Measurements from ENCODE around the gene NHS.

DNA sequence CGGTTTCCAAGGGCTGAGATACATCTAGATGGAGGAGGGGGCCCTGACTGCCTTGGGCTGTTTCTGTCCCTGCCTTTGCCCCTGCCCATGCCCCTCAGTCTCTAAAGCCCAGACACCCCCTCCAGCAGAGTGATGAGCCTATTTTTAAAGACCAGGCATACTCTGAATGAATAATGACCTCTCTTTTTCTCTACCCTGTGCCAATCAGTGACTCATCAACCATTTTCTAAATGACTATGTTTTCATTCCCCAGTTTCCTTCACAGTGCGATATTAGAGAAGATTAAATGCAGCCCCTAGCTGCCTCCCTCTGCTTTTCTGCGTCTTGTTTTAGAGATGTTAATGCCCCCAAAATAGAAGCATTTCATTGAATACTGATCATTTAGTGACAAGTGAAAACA is 15.5 kb upstream of the NHS start:
- TF ChIP-seq POLR2AphosphoS5 (IDR thresholded peaks at IDR 0.05; ENCODE audit: low read depth, low read length) (no peak), TAF1 (IDR thresholded peaks at IDR 0.05; ENCODE audit: borderline replicate concordance, insufficient read depth, low read length) (no peak), SIN3A (IDR thresholded peaks at IDR 0.05; ENCODE audit: borderline replicate concordance, insufficient read depth, low read length) (no peak)
- TF ChIP-seq, protein P1, sequence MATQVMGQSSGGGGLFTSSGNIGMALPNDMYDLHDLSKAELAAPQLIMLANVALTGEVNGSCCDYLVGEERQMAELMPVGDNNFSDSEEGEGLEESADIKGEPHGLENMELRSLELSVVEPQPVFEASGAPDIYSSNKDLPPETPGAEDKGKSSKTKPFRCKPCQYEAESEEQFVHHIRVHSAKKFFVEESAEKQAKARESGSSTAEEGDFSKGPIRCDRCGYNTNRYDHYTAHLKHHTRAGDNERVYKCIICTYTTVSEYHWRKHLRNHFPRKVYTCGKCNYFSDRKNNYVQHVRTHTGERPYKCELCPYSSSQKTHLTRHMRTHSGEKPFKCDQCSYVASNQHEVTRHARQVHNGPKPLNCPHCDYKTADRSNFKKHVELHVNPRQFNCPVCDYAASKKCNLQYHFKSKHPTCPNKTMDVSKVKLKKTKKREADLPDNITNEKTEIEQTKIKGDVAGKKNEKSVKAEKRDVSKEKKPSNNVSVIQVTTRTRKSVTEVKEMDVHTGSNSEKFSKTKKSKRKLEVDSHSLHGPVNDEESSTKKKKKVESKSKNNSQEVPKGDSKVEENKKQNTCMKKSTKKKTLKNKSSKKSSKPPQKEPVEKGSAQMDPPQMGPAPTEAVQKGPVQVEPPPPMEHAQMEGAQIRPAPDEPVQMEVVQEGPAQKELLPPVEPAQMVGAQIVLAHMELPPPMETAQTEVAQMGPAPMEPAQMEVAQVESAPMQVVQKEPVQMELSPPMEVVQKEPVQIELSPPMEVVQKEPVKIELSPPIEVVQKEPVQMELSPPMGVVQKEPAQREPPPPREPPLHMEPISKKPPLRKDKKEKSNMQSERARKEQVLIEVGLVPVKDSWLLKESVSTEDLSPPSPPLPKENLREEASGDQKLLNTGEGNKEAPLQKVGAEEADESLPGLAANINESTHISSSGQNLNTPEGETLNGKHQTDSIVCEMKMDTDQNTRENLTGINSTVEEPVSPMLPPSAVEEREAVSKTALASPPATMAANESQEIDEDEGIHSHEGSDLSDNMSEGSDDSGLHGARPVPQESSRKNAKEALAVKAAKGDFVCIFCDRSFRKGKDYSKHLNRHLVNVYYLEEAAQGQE (IDR thresholded peaks at IDR 0.05; ENCODE audit: insufficient read depth in 1 of 2, low read depth in 2 of 2, low read length in 2 of 2) = no peak

Measured in PFSK-1 (cell line).